ENCODE results near the gene PDE4A.

Gene PDE4A

GRCh38 chr19:10516671-10517286 is 96.4 kb downstream of the PDE4A start:
- ATAC-seq: no peak

GRCh38 chr19:10517361-10517759 is 97.0 kb downstream of the PDE4A start, which contains the start of gene S1PR5:
Gene S1PR5, minus strand, starts transcription at chr19:10517447. Its CDS starts 2,436 bp downstream, at chr19:10515011.
- no peak for ATAC-seq

- ATAC-seq: peak; percentile 33 to 41
Measured at GRCh38 chr19:10517760-10518443, 97.6 kb downstream of the PDE4A start.

GRCh38 chr19:10518444-10519361 is 98.4 kb downstream of the PDE4A start:
- ATAC-seq: no peak
